PC-9 (cell line): ENCODE results near the gene ZNF778. TPM values are rescaled to one million over a fixed set of nuclear protein-coding genes. Genes with fewer than 3 reads are reported as not detected.
A peak's percentile ranks its signal among the peaks of the same experiment; 100 is the strongest.
"Not testable (repeated sequence)": the region's sequence is repeated elsewhere in the genome, so short reads cannot be mapped to it uniquely, and the experiment has no call there.

Source experiments
- BruUV-seq: library from RNA; stranded (reverse); fragments of 400-500 nt; replicated peaks from 2 replicates; lab custom pipeline; 2021; lab: Mats Ljungman, UMichigan
- CTCF ChIA-PET: fragments of 300-600 bp; sonication (Branson Sonifier 250); formaldehyde crosslinking; loops from one replicate; lab custom pipeline; 2022; ENCODE audit warnings: antibody characterized with exemption; lab: Charles Lee
- POLR2A ChIA-PET: fragments of 300-600 bp; sonication (Branson Sonifier 250); formaldehyde crosslinking; loops from one replicate; lab custom pipeline; 2022; ENCODE audit warnings: antibody characterized with exemption; ENCODE audit not compliant: unreplicated experiment; lab: Charles Lee
- DNase-seq, 2 experiments: peaks; one replicate each; pipeline versions ENCODE4 v3.0.0 to v3.0.0-alpha.2; 2015 to 2022; ENCODE audit warnings: mixed read lengths in 1 of 2
- H2AFZ ChIP-seq: fragments of 200-600 bp; sonication (generic); 2 replicates; pipeline ENCODE4 v1.8.1; 2017; ENCODE audit warnings: antibody characterized with exemption
- H3F3A ChIP-seq: fragments of 200-600 bp; sonication (generic); 2 replicates; pipeline ENCODE4 v1.8.1; 2017; ENCODE audit warnings: antibody characterized with exemption, mild to moderate bottlenecking, low read depth; ENCODE audit not compliant: insufficient read depth
- H3K27ac ChIP-seq: fragments of 200-600 bp; sonication (generic); 2 replicates; pipeline ENCODE4 v1.6.1; 2016; ENCODE audit warnings: mixed run types
- H3K27me3 ChIP-seq: fragments of 200-600 bp; sonication (generic); 2 replicates; pipeline ENCODE4 v1.6.1; 2016; ENCODE audit warnings: low read depth, mixed run types; ENCODE audit not compliant: insufficient read depth
- H3K36me3 ChIP-seq: fragments of 200-600 bp; sonication (generic); 2 replicates; pipeline ENCODE4 v1.6.1; 2016; ENCODE audit warnings: low read depth, mixed run types
- H3K4me1 ChIP-seq: fragments of 200-600 bp; sonication (generic); replicated peaks from 2 replicates; pipeline ENCODE4 v1.6.1; 2016; ENCODE audit warnings: mixed run types; ENCODE audit not compliant: insufficient read depth
- H3K4me2 ChIP-seq: fragments of 200-600 bp; sonication (generic); 2 replicates; pipeline ENCODE4 v1.6.1; 2017; ENCODE audit warnings: mixed run types
- H3K4me3 ChIP-seq: fragments of 200-600 bp; sonication (generic); 2 replicates; pipeline ENCODE4 v1.6.1; 2016; ENCODE audit warnings: mixed run types
- H3K79me2 ChIP-seq: fragments of 200-600 bp; sonication (generic); 2 replicates; pipeline ENCODE4 v1.6.1; 2017; ENCODE audit warnings: low read depth, mixed run types
- H3K9me2 ChIP-seq: fragments of 200-600 bp; sonication (generic); 2 replicates; pipeline ENCODE4 v1.8.1; 2017; ENCODE audit warnings: mild to moderate bottlenecking; ENCODE audit not compliant: insufficient read depth
- H3K9me3 ChIP-seq: fragments of 200-600 bp; sonication (generic); 2 replicates; pipeline ENCODE4 v1.8.1; 2016; ENCODE audit warnings: low read depth; ENCODE audit not compliant: insufficient read depth
- H4K20me1 ChIP-seq: fragments of 200-600 bp; sonication (generic); 2 replicates; pipeline ENCODE4 v1.8.1; 2017; ENCODE audit not compliant: insufficient read depth
- EZH2 ChIP-seq: fragments of 200-600 bp; sonication (generic); IDR thresholded peaks from 2 replicates; pipeline ENCODE4 v1.8.0; 2017; ENCODE audit warnings: antibody characterized with exemption, low read depth
- intact Hi-C: fragments of 100-400 bp; cut with micrococcal nuclease; formaldehyde crosslinking; loops from one replicate; pipeline ENCODE4 v1.10.0; 2022; ENCODE audit not compliant: unreplicated experiment
- total RNA-seq: library from RNA; stranded (reverse); gene quantifications from 2 replicates; pipeline ENCODE4 v1.2.3, GENCODE V29; 2021
- TF ChIP-seq, protein P1 (sequence below): fragments of 200-600 bp; sonication (generic); conservative IDR thresholded peaks from 2 replicates; pipeline ENCODE4 v1.6.1; 2017; ENCODE audit warnings: mixed run types, antibody characterized with exemption, mild to moderate bottlenecking, moderate library complexity

Gene ZNF778
- total RNA-seq, 1 experiment from 2014 or later, result 9.5 TPM

DNA sequence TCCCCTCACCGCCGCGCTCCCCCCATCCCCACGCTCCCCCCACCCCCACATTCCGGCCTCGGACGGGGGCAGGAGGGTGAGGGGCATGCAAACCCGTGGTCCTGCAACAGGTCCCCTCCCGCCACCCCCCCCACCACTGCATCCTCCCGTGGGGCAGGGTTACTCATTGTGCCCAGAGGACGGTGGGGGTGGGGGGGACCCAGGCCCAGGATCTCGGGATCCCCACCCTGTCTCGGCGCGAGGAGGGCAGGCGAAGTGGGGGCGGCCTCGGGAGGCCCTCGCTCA, 25.7 kb upstream of the ZNF778 start:
- peaks cover 20% of the 10 kb centered on the region; the same call in 1 of the 2 replicates for H3F3A ChIP-seq
- no peak for DNase-seq
- no peaks in the 10 kb centered on the region for H3K79me2 ChIP-seq
- no peaks in the 10 kb centered on the region for H3K9me3 ChIP-seq
- peak overlapping the region; percentile 66 for H3K4me2 ChIP-seq
- intact Hi-C loops, result no loop called here
- ChIA-PET CTCF (no interaction called here), POLR2A (interaction anchor here (0.6 kb wide), 1 partner anchor 21 kb away, joined by 3 read pairs; no protein-coding TSS in a partner anchor)
- H3K9me2 ChIP-seq, result no peaks in the 10 kb centered on the region
- H4K20me1 ChIP-seq, result no peaks in the 10 kb centered on the region
- no peaks in the 10 kb centered on the region for H3K4me1 ChIP-seq
- BruUV-seq, result no TSS peak
- H3K27me3 ChIP-seq, result no peaks in the 10 kb centered on the region
- no peak overlapping the region for H2AFZ ChIP-seq
- H3K4me3 ChIP-seq, result no peak overlapping the region; the same call in 1 of the 2 replicates
- no peaks in the 10 kb centered on the region for H3K36me3 ChIP-seq
- H3K27ac ChIP-seq, result no peak overlapping the region
- TF ChIP-seq, protein P1, sequence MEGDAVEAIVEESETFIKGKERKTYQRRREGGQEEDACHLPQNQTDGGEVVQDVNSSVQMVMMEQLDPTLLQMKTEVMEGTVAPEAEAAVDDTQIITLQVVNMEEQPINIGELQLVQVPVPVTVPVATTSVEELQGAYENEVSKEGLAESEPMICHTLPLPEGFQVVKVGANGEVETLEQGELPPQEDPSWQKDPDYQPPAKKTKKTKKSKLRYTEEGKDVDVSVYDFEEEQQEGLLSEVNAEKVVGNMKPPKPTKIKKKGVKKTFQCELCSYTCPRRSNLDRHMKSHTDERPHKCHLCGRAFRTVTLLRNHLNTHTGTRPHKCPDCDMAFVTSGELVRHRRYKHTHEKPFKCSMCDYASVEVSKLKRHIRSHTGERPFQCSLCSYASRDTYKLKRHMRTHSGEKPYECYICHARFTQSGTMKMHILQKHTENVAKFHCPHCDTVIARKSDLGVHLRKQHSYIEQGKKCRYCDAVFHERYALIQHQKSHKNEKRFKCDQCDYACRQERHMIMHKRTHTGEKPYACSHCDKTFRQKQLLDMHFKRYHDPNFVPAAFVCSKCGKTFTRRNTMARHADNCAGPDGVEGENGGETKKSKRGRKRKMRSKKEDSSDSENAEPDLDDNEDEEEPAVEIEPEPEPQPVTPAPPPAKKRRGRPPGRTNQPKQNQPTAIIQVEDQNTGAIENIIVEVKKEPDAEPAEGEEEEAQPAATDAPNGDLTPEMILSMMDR, result no peak
- no peak for TF ChIP-seq EZH2

DNA sequence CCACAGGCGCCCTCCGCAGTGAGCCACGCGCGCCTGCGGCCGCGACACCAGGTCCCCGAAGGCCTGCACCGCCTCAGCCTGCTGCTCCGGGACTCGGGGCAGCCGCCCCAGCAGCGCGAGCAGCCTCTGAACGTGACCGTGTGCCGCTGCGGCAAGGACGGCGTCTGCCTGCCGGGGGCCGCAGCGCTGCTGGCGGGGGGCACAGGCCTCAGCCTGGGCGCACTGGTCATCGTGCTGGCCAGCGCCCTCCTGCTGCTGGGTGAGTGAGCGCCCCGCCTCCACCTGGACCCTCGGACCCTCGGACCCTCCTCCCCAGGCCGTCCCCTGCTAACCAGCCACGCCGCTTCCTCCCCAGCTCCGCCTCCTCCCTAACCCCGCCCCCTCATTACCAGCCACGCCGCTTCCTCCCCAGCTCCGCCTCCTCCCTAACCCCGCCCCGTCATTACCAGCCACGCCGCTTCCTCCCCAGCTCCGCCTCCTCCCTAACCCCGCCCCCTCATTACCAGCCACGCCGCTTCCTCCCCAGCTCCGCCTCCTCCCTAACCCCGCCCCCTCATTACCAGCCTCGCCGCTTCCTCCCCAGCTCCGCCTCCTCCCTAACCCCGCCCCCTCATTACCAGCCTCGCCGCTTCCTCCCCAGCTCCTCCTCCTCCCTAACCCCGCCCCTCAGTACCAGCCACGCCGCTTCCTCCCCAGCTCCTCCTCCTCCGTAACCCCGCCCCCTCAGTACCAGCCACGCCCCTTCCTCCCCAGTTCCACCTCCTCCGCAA, 25.1 kb upstream of the ZNF778 start:
- H3F3A ChIP-seq, result peaks cover 20% of the 10 kb centered on the region; the same call in 1 of the 2 replicates
- ChIA-PET POLR2A (interaction anchor here (0.6 to 0.7 kb wide), 8 partner anchors 21 to 1413 kb away, joined by 3 to 18 read pairs (median 3); no protein-coding TSS in a partner anchor), CTCF (interaction anchor here (0.5 to 0.7 kb wide), 2 partner anchors 74 to 377 kb away, joined by 3 to 6 read pairs; no protein-coding TSS in a partner anchor)
- BruUV-seq, H3K9me3 ChIP-seq, H3K4me3 ChIP-seq, H3K27ac ChIP-seq, H3K36me3 ChIP-seq, H3K79me2 ChIP-seq, intact Hi-C loops, H3K4me1 ChIP-seq, H4K20me1 ChIP-seq, H3K27me3 ChIP-seq, H3K9me2 ChIP-seq, H2AFZ ChIP-seq: not testable (repeated sequence)
- DNase-seq, result peak in 1 of 2 experiments; percentile 60
- H3K4me2 ChIP-seq, result peak overlapping the region; percentile 66

DNA sequence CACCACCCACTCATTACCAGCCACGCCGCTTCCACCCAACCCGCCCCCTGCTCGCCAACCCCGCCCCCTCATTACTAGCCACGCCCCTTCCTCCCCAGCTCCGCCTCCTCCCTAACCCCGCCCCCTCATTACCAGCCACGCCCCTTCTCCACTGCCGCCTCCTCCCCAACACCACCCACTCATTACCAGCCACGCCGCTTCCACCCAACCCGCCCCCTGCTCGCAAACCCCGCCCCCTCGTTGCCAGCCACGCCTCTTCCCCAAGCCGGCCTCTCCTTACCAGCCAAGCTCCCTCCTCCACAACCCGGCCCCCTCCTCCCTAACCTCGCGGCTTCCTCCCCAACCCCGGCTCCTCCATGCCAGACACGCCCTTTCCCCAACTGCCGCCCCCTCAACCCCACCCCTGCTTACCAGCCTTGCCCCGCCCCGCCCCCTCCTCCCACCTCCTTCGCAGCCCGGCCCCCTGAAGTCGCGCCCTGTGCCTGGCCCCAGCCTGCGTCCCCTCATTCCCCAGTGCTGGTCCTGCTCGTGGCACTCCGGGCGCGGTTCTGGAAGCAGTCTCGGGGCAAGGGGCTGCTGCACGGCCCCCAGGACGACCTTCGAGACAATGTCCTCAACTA, 24.4 kb upstream of the ZNF778 start:
- Histone ChIP-seq H3K4me3 (no peak overlapping the region), H3K9me2 (no peaks in the 10 kb centered on the region), H3K4me2 (no peak overlapping the region), H3K27me3 (no peaks in the 10 kb centered on the region), H3K36me3 (no peaks in the 10 kb centered on the region), H3K27ac (no peak overlapping the region), H3K4me1 (no peaks in the 10 kb centered on the region), H3K9me3 (no peaks in the 10 kb centered on the region), H4K20me1 (no peaks in the 10 kb centered on the region), H3F3A (peaks cover 20% of the 10 kb centered on the region; the same call in 1 of the 2 replicates), H3K79me2 (no peaks in the 10 kb centered on the region), H2AFZ (no peak overlapping the region)
- TF ChIP-seq, protein P1, result no peak
- no peak for TF ChIP-seq EZH2
- intact Hi-C loops, result no loop called here
- no TSS peak for BruUV-seq
- ChIA-PET POLR2A (interaction anchor here (0.6 to 0.7 kb wide), 8 partner anchors 200 to 1414 kb away, joined by 3 to 18 read pairs (median 4); no protein-coding TSS in a partner anchor), CTCF (interaction anchor here (0.5 to 0.7 kb wide), 3 partner anchors 73 to 455 kb away, joined by 3 to 9 read pairs (median 6); no protein-coding TSS in a partner anchor)
- DNase-seq, result peak in 1 of 2 experiments; percentile 43
